Adrenal gland (tissue), 12 donors: ENCODE data around the gene FRY. TPM values are rescaled to one million over a fixed set of nuclear protein-coding genes. Genes with fewer than 3 reads are reported as not detected.

ENCODE experiments used
- DNase-seq, 7 donors: peaks; one replicate each; pipeline ENCODE4 v3.0.0-alpha.2; 2019 to 2020
- H3K27ac ChIP-seq, 5 donors: fragments of 200-600 bp; sonication (generic) in 4 of 5; 1 replicate in 3 of 5; 2 replicates in 2 of 5; pipeline versions ENCODE4 v1.5.1 to v1.8.0; 2016 to 2020; ENCODE audit warnings: mild to moderate bottlenecking in 1 of 5
- H3K27me3 ChIP-seq: fragments of 200-600 bp; 2 replicates; pipeline ENCODE4 v1.8.0; 2021
- H3K36me3 ChIP-seq, 2 donors: fragments of 200-600 bp; replicated peaks in 1 of 2; 1 replicate in 1 of 2; 2 replicates in 1 of 2; pipeline versions ENCODE4 v1.5.1 to v1.8.0; 2018 to 2022
- H3K4me1 ChIP-seq, 2 donors: fragments of 200-600 bp; replicated peaks in 1 of 2; 1 replicate in 1 of 2; 2 replicates in 1 of 2; pipeline versions ENCODE4 v1.5.1 to v1.8.0; 2018 to 2021
- H3K4me3 ChIP-seq, 4 donors: fragments of 200-600 bp; sonication (generic) in 3 of 4; one replicate each; pipeline ENCODE4 v1.5.1; 2016 to 2018
- H3K9me3 ChIP-seq, 3 donors: fragments of 200-600 bp; sonication (generic) in 1 of 3; replicated peaks in 1 of 3; 1 replicate in 2 of 3; 2 replicates in 1 of 3; pipeline versions ENCODE4 v1.5.1 to v1.8.0; 2016 to 2021
- POLR2A ChIP-seq, 2 donors: fragments of 450-650 bp; IDR thresholded peaks; one replicate each; pipeline ENCODE4 v1.6.1; 2017; ENCODE audit warnings: antibody characterized with exemption in 2 of 2, mild to moderate bottlenecking in 2 of 2, moderate library complexity in 1 of 2
- WGBS, 4 donors: extraction: QIAGEN DNeasy Blood & Tissue Kit in 2 of 4; methylation state at CpG; one replicate each; pipeline versions ENCODE4 v1.1.5 to v1.1.7; 2013 to 2017; 5-methylcytosine and 5-hydroxymethylcytosine counted together
- intact Hi-C, 2 donors: fragments of 100-400 bp; cut with DNase I; formaldehyde crosslinking; loops; one replicate each; pipeline versions ENCODE4 v1.14.1 to v1.15.0; 2022 to 2023
- polyA plus RNA-seq, 3 donors: library from polyadenylated mRNA; stranded (reverse); fragments of 200-250 nt in 2 of 3; fragments of 350-450 nt in 1 of 3; fragmentation: Illumina TruSeq in 1 of 3; extraction: RNeasy Lipid Tissue Mini Kit (QIAGEN cat#74804) in 1 of 3; gene quantifications; one replicate each; pipeline ENCODE4 v1.2.3, GENCODE V29; 2013 to 2014
- total RNA-seq, 9 donors: library from RNA; depleted of rRNA in 4 of 9; stranded (reverse); fragments of >200 nt in 4 of 9; fragments of 120-200 nt in 1 of 9; fragmentation: NEBNext Ultra II Directional in 1 of 9; extraction: Animal tissue kit (Norgen Biotek cat#: 25700) in 1 of 9; gene quantifications; one replicate each; pipeline versions ENCODE4 v1.1.0 to v1.2.4, GENCODE V29; 2013 to 2023
- TF ChIP-seq, protein P1 (sequence below), 6 experiments: fragments of 450-650 bp in 4 of 6; fragments of 200-600 bp in 2 of 6; sonication (generic) in 1 of 6; IDR thresholded peaks; 1 replicate in 5 of 6; 2 replicates in 1 of 6; pipeline versions ENCODE4 v1.5.1 to v1.8.0; 2016 to 2021; ENCODE audit warnings: antibody characterized with exemption in 6 of 6, mild to moderate bottlenecking in 2 of 6, moderate library complexity in 1 of 6
- donor health status: healthy with polysubstance abuse.
- donor health status: Bipolar disorder and iron deficiency.
- donor health status: DM: yes; HTN: yes; CAD: no.
- donor health status: DM: no; HTN: no; CAD: no.
- donor health status: DM: no; HTN: no; CAD: no.
- donor health status: DM: yes; HTN: yes; CAD: no.

The FRY gene
- total and polyA plus RNA-seq, 12 donors = 1.5 to 17.2 (median 7.3) TPM

DNA sequence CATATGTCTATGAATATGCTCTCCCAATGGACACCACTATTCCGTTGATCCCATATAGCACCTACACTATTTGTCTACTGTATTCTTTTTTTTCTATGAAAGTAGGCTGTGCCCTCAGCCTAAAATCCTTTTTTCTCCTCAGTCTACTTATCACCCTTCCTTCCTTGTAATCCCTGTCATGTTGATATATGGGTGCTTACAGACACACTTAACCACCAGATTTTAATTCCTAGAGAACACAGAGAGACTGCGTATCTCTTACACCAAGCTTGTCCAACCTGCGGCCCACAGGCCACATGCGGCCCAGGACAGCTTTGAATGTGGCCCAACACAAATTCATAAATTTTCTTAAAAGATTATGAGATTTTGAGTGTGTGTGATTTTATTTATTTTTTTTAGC is 182.5 kb downstream of the FRY start:
- H3K27me3 ChIP-seq = no peaks in the 10 kb centered on the region
- 91 to 98% (median 96%) methylated on average over 4 of the region's 4 CpGs for WGBS, 4 donors
- no peaks in the 10 kb centered on the region for H3K4me1 ChIP-seq
- H3K27ac ChIP-seq = no peak overlapping the region
- DNase-seq = no peak
- no peaks in the 10 kb centered on the region for H3K9me3 ChIP-seq
- no peak for TF ChIP-seq POLR2A (IDR thresholded peaks at IDR 0.05)
- TF ChIP-seq, protein P1, sequence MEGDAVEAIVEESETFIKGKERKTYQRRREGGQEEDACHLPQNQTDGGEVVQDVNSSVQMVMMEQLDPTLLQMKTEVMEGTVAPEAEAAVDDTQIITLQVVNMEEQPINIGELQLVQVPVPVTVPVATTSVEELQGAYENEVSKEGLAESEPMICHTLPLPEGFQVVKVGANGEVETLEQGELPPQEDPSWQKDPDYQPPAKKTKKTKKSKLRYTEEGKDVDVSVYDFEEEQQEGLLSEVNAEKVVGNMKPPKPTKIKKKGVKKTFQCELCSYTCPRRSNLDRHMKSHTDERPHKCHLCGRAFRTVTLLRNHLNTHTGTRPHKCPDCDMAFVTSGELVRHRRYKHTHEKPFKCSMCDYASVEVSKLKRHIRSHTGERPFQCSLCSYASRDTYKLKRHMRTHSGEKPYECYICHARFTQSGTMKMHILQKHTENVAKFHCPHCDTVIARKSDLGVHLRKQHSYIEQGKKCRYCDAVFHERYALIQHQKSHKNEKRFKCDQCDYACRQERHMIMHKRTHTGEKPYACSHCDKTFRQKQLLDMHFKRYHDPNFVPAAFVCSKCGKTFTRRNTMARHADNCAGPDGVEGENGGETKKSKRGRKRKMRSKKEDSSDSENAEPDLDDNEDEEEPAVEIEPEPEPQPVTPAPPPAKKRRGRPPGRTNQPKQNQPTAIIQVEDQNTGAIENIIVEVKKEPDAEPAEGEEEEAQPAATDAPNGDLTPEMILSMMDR (IDR thresholded peaks at IDR 0.05) = no peak
- no peaks in the 10 kb centered on the region for H3K36me3 ChIP-seq
- intact Hi-C loops = no loop called here
- no peak overlapping the region for H3K4me3 ChIP-seq

DNA sequence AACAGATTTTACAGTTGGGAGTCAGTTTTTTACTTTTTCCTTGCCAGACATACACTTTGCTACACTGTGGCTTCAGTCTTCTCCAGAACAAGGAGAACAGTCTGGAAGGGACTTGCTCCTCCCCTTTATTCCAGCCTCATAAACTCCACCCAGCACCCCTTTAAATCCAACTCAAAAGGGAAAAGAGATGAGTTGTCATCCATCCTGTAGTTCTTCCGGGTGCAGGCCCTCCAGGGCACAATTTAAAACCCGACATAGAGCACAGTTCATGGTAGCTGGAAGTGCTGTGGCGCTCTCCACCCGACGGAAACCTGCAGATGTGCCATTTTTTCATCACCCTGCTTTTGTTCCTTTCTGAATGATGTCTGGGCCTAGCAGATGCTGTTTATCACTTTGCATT is 184.7 kb downstream of the FRY start:
- no peaks in the 10 kb centered on the region for H3K36me3 ChIP-seq
- intact Hi-C loops = no loop called here

DNA sequence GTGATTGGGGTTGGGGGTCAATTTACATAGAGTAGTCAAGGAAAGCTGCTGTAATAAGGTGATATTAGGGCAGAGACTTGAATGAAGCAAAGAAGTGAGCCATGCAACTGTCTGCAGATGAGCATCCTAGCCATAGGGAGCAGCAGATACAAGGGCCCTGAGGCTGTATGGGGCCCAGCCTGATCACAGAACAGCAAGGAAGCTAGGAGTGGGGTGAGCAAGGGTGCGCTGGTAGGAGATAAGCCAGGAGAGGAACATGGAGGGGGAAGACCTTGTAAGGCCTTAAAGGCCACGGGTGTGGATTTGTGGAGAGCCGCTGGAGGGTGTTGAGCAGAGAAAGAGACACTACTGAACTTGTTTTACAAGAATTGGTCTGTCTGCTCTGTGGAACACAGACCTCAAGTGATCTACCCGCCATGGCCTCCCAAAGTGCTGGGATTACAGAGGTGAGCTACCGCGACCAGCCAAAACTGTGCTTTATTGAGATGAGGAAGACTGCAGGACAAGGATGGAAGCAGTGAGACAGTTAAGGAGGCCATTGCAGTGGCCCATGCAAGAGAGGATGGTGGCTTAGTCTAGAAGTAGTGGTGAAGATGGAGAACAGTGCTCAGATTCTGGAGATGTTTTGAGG is 190.6 kb downstream of the FRY start:
- no peak for TF ChIP-seq POLR2A (IDR thresholded peaks at IDR 0.05)
- TF ChIP-seq, protein P1 (IDR thresholded peaks at IDR 0.05) = no peak
- intact Hi-C loops = no loop called here
- H3K9me3 ChIP-seq = no peaks in the 10 kb centered on the region
- H3K27ac ChIP-seq = no peak overlapping the region
- no peaks in the 10 kb centered on the region for H3K36me3 ChIP-seq
- no peak overlapping the region for H3K4me3 ChIP-seq
- no peaks in the 10 kb centered on the region for H3K27me3 ChIP-seq
- 94 to 96% (median 95%) methylated on average over 6 of the region's 6 CpGs for WGBS, 4 donors
- DNase-seq = no peak
- no peaks in the 10 kb centered on the region for H3K4me1 ChIP-seq

More for the DNA sequence above, 184.7 kb downstream of the FRY start:
- 90 to 95% (median 94%) methylated on average over 5 of the region's 5 CpGs for WGBS, 4 donors
- H3K4me1 ChIP-seq = no peaks in the 10 kb centered on the region
- no peak overlapping the region for H3K27ac ChIP-seq
- DNase-seq = no peak
- TF ChIP-seq POLR2A (IDR thresholded peaks at IDR 0.05) = no peak
- TF ChIP-seq, protein P1 (IDR thresholded peaks at IDR 0.05) = no peak
- H3K27me3 ChIP-seq = no peaks in the 10 kb centered on the region
- H3K9me3 ChIP-seq = no peaks in the 10 kb centered on the region
- H3K4me3 ChIP-seq = no peak overlapping the region

DNA sequence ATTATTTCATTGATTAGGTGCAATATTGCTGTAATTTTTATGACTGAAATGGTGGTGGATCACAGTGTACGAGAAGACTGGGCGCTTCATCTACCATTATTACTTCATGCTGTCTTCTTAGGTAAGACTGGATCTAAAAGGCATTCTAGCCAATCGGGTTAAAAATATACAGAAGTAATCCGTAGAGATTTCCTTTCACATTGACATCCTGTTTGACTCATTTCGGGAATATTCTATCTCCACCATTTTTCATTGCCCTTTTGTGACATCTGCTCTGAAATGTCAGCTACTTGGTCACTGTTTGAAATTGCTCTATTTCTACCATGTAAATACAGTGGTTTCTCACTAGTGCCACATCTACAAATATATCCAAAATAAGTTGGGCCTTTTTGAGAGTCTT is 193.3 kb downstream of the FRY start:
- intact Hi-C loops = no loop called here
- no peak for DNase-seq
- no peak overlapping the region for H3K27ac ChIP-seq
- no peak overlapping the region for H3K4me3 ChIP-seq
- WGBS, 4 donors = 87 to 91% (median 88%) methylated on average over 5 of the region's 5 CpGs
- TF ChIP-seq, protein P1 (IDR thresholded peaks at IDR 0.05) = no peak
- TF ChIP-seq POLR2A (IDR thresholded peaks at IDR 0.05) = no peak
- H3K27me3 ChIP-seq = no peaks in the 10 kb centered on the region
- no peaks in the 10 kb centered on the region for H3K4me1 ChIP-seq
- H3K9me3 ChIP-seq = no peaks in the 10 kb centered on the region
- H3K36me3 ChIP-seq = no peaks in the 10 kb centered on the region
